ENCODE measurements around the gene RPS6KA5.
"Not testable (repeated sequence)": the region's sequence is repeated elsewhere in the genome, so short reads cannot be mapped to it uniquely, and the experiment has no call there.

RPS6KA5 gene

GRCh38 chr14:91022622-91023028 is 37.8 kb downstream of the RPS6KA5 start:
- DNase-seq = not testable (repeated sequence)

GRCh38 chr14:91021991-91022621 is 38.3 kb downstream of the RPS6KA5 start:
- no peak for DNase-seq

GRCh38 chr14:91021115-91021514 is 39.3 kb downstream of the RPS6KA5 start:
- no peak for DNase-seq

GRCh38 chr14:91019673-91020072 is 40.8 kb downstream of the RPS6KA5 start:
- no peak for DNase-seq

GRCh38 chr14:91018481-91018880 is 42.0 kb downstream of the RPS6KA5 start:
- DNase-seq = no peak

- DNase-seq = no peak
Observed at GRCh38 chr14:91016800-91017410, 43.5 kb downstream of the RPS6KA5 start.

- no peak for DNase-seq
Observed at GRCh38 chr14:91015435-91015834, 45.0 kb downstream of the RPS6KA5 start.

GRCh38 chr14:91012045-91012444 is 48.4 kb downstream of the RPS6KA5 start:
- no peak for DNase-seq

- DNase-seq = no peak
Observed at GRCh38 chr14:91010153-91010533, 50.3 kb downstream of the RPS6KA5 start.

- DNase-seq = no peak
Observed at GRCh38 chr14:91009501-91010152, 50.8 kb downstream of the RPS6KA5 start.

GRCh38 chr14:91008759-91009409 is 51.6 kb downstream of the RPS6KA5 start:
- DNase-seq = no peak

- no peak for DNase-seq
Observed at GRCh38 chr14:91005716-91006115, 54.7 kb downstream of the RPS6KA5 start.

- no peak for DNase-seq
Observed at GRCh38 chr14:91004987-91005386, 55.5 kb downstream of the RPS6KA5 start.

- DNase-seq = no peak
Observed at GRCh38 chr14:90999299-90999698, 61.1 kb downstream of the RPS6KA5 start.

GRCh38 chr14:90996967-90997366 is 63.5 kb downstream of the RPS6KA5 start:
- DNase-seq = no peak

- no peak for DNase-seq
Observed at GRCh38 chr14:90995785-90996184, 64.7 kb downstream of the RPS6KA5 start.

GRCh38 chr14:90993792-90994191 is 66.6 kb downstream of the RPS6KA5 start:
- no peak for DNase-seq

GRCh38 chr14:90991690-90992443 is 68.6 kb downstream of the RPS6KA5 start:
- DNase-seq = no peak

GRCh38 chr14:90990141-90990540 is 70.3 kb downstream of the RPS6KA5 start:
- DNase-seq = no peak

- DNase-seq = no peak
Observed at GRCh38 chr14:90987140-90987539, 73.3 kb downstream of the RPS6KA5 start.

- DNase-seq = no peak
Observed at GRCh38 chr14:90986510-90986909, 73.9 kb downstream of the RPS6KA5 start.

- DNase-seq = no peak
Observed at GRCh38 chr14:90985601-90986242, 74.7 kb downstream of the RPS6KA5 start.

- DNase-seq = no peak
Observed at GRCh38 chr14:90983560-90983959, 76.9 kb downstream of the RPS6KA5 start.
